ENCODE results near the gene TESPA1. TPM values are rescaled to one million over a fixed set of nuclear protein-coding genes. Genes with fewer than 3 reads are reported as not detected.
A peak's percentile ranks its signal among the peaks of the same experiment; 100 is the strongest.

TESPA1 gene
- total RNA-seq, 3 donors from 2014 or later (not counting 1 experiment from before 2014, with no cell fraction given), result 39.9 to 59.6 (median 53.5) TPM

- no peaks in the 10 kb centered on the region for H3K9me3 Mint-ChIP-seq
- Histone ChIP-seq H3K4me3 (ENCODE audit: low read length) (no peak overlapping the region), H3K36me3 (ENCODE audit: control insufficient read depth, insufficient read depth, low read length) (no peaks in the 10 kb centered on the region), H3K4me1 (ENCODE audit: control insufficient read depth, insufficient read depth, low read length) (no peaks in the 10 kb centered on the region), H3K27me3 (ENCODE audit: control insufficient read depth, insufficient read depth, low read length) (peaks cover 7% of the 10 kb centered on the region), H3K9me3 (ENCODE audit: control insufficient read depth, insufficient read depth, low read length) (peaks cover 9% of the 10 kb centered on the region), H3K27ac (ENCODE audit: low read length) (no peak overlapping the region)
- no peak overlapping the region for H3K4me3 Mint-ChIP-seq
- DNase-seq (no peak), ATAC-seq (no peak)
- no peak for TF ChIP-seq CTCF (IDR thresholded peaks at IDR 0.05)
- no peaks in the 10 kb centered on the region for H3K4me1 Mint-ChIP-seq
- peaks cover 26 to 32% of the 10 kb centered on the region in 2 donors for H3K27me3 Mint-ChIP-seq (ENCODE audit: low read depth in 2 of 2)
- no peak overlapping the region for H3K27ac Mint-ChIP-seq
- peaks cover 8% of the 10 kb centered on the region for H3K36me3 Mint-ChIP-seq
- intact Hi-C loops (cut with micrococcal nuclease), result no loop called here
- 63% methylated on average over 6 of the region's 6 CpGs for WGBS (ENCODE audit: insufficient coverage)
Measured at GRCh38 chr12:55008944-55009585, 24.5 kb upstream of the TESPA1 start.

- Mint-ChIP-seq H3K4me1 (peaks cover 0 to 5% of the 10 kb centered on the region in 2 donors), H3K9me3 (no peaks in the 10 kb centered on the region), H3K4me3 (no peak overlapping the region), H3K27me3 (ENCODE audit: low read depth in 2 of 2) (peaks cover 5 to 10% of the 10 kb centered on the region in 2 donors), H3K27ac (no peak overlapping the region), H3K36me3 (no peaks in the 10 kb centered on the region)
- Histone ChIP-seq H3K4me1 (ENCODE audit: control insufficient read depth, insufficient read depth, low read length) (no peaks in the 10 kb centered on the region), H3K27ac (ENCODE audit: low read length) (no peak overlapping the region), H3K27me3 (ENCODE audit: control insufficient read depth, insufficient read depth, low read length) (no peaks in the 10 kb centered on the region), H3K9me3 (ENCODE audit: control insufficient read depth, insufficient read depth, low read length) (no peaks in the 10 kb centered on the region), H3K4me3 (ENCODE audit: low read length) (no peak overlapping the region), H3K36me3 (ENCODE audit: control insufficient read depth, insufficient read depth, low read length) (no peaks in the 10 kb centered on the region)
- DNase-seq (no peak), ATAC-seq (no peak)
- WGBS (ENCODE audit: insufficient coverage), result 92% methylated on average over 2 of the region's 2 CpGs
- intact Hi-C loops (cut with micrococcal nuclease), result no loop called here
- TF ChIP-seq CTCF (IDR thresholded peaks at IDR 0.05), result no peak
Measured at GRCh38 chr12:55002355-55002754, 17.8 kb upstream of the TESPA1 start.

- no peaks in the 10 kb centered on the region for H3K9me3 ChIP-seq (ENCODE audit: control insufficient read depth, insufficient read depth, low read length)
- no peaks in the 10 kb centered on the region for H3K4me1 ChIP-seq (ENCODE audit: control insufficient read depth, insufficient read depth, low read length)
- intact Hi-C loops (cut with micrococcal nuclease), result no loop called here
- no peaks in the 10 kb centered on the region for H3K27me3 ChIP-seq (ENCODE audit: control insufficient read depth, insufficient read depth, low read length)
- TF ChIP-seq CTCF (IDR thresholded peaks at IDR 0.05), result no peak
- H3K4me3 Mint-ChIP-seq, result no peak overlapping the region
- H3K4me1 Mint-ChIP-seq, result peaks cover 0 to 5% of the 10 kb centered on the region in 2 donors
- WGBS (ENCODE audit: insufficient coverage), result 39% methylated on average over 4 of the region's 4 CpGs
- peaks cover 3 to 6% of the 10 kb centered on the region in 2 donors for H3K27me3 Mint-ChIP-seq (ENCODE audit: low read depth in 2 of 2)
- no peak overlapping the region for H3K27ac Mint-ChIP-seq
- DNase-seq, result peak in 1 of 2 donors; percentile 26
- no peak for ATAC-seq
- H3K4me3 ChIP-seq (ENCODE audit: low read length), result no peak overlapping the region
- no peaks in the 10 kb centered on the region for H3K36me3 Mint-ChIP-seq
- no peaks in the 10 kb centered on the region for H3K36me3 ChIP-seq (ENCODE audit: control insufficient read depth, insufficient read depth, low read length)
- no peaks in the 10 kb centered on the region for H3K9me3 Mint-ChIP-seq
- H3K27ac ChIP-seq (ENCODE audit: low read length), result no peak overlapping the region
Measured at GRCh38 chr12:55001198-55001868, 16.8 kb upstream of the TESPA1 start.

Measured in natural killer cell (primary cell).